HEK293T (cell line): Measurements from ENCODE around the gene GRAMD1A.

ENCODE experiments used
- BHLHE40 ChIP-seq: fragments of 450-650 bp; IDR thresholded peaks from 2 replicates; pipeline ENCODE4 v1.6.1; 2016; ENCODE audit warnings: mild to moderate bottlenecking, moderate library complexity, borderline replicate concordance
- CTBP1 ChIP-seq: fragments of 450-650 bp; IDR thresholded peaks from 2 replicates; pipeline ENCODE4 v1.6.1; 2016; ENCODE audit warnings: borderline replicate concordance
- SP1 ChIP-seq: fragments of 450-650 bp; IDR thresholded peaks from 2 replicates; pipeline ENCODE4 v1.6.1; 2017

DNA sequence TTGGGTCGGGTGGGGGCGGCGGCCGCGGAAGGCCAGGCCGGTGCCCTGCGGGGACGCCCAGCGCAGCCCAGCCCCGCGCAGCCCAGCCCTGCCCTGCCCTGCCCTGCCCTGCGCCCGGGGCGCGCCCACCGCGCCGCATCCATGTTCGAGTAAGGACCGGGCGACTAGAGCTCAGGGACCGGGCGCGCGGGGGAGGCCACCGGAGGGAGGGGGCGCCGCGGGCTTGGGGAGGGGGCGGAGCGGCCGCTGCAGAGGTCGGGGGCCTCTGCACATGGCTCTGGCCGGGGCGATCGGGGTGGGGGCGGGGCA, 169 bp downstream of the GRAMD1A start:
- TF ChIP-seq BHLHE40 (no peak), CTBP1 (no peak), SP1 (no peak)
